ENCODE results near the gene ROBO1. TPM values are rescaled to one million over a fixed set of nuclear protein-coding genes. Genes with fewer than 3 reads are reported as not detected.

ROBO1 gene
- total and polyA plus RNA-seq, 4 donors, result 1.0 to 30.3 (median 3.9) TPM

DNA sequence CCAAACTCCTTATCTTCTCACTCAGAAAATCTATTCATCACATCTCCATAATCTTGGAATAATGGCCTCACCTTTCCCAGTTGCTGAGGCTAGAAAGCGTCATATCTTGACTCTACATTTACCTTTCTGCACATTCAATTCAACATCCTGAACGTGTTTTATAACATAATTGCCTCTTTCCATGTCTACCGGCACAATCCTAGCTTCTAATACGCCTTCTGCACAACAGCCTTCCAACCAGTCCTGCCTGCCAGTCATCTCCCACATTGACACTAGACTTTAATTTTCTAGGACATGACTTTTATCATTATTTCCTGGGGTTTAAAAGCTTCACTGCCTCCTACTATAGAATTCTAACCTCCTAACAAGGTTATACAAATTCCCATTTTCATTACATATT lies 906.6 kb downstream of the ROBO1 start (continued):
- no peak for TF ChIP-seq ATF3 (IDR thresholded peaks at IDR 0.05)
- no peak for TF ChIP-seq FOXA2 (IDR thresholded peaks at IDR 0.05)

DNA sequence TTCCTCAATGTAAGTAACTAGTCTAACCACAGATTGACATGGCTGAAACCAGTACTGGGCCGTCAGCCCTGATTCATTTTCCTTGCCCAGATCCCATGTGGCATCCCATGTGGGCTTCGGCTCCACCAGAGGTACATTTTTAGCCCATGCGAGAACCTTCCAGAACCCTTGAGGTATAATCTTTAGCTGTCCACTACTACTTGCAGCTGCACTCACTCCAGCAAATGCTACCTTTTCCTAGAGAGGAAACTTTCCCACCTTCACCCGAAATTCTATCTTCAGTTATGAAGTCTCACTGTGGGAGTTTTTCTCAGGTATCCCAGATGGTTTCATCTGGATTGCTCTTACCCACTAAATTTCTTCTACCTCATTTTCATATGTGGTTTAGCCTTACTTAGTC lies 907.2 kb downstream of the ROBO1 start:
- Histone ChIP-seq H3K4me1 (ENCODE audit: control insufficient read depth in 4 of 4, insufficient read depth in 4 of 4, low read length in 3 of 4) (peaks cover 0 to 3% (median 0%) of the 10 kb centered on the region in 4 donors), H3K27me3 (ENCODE audit: control insufficient read depth in 4 of 4, insufficient read depth in 4 of 4, low read length in 3 of 4) (no peaks in the 10 kb centered on the region), H3K9me3 (ENCODE audit: control insufficient read depth in 4 of 4, low read length in 3 of 4) (no peaks in the 10 kb centered on the region), H3K4me3 (ENCODE audit: low read depth in 1 of 3, low read length in 3 of 3) (no peak overlapping the region), H3K9ac (ENCODE audit: low read depth in 1 of 2, low read length in 2 of 2) (no peak overlapping the region), H3K36me3 (ENCODE audit: control insufficient read depth in 4 of 4, insufficient read depth in 3 of 4, low read depth in 1 of 4, low read length in 3 of 4) (no peaks in the 10 kb centered on the region), H3K27ac (ENCODE audit: low read depth in 1 of 2, low read length in 2 of 2) (no peak overlapping the region)
- 98% methylated on average over 4 of the region's 4 CpGs for WGBS
- DNase-seq (ENCODE audit: low spot score), result no peak
- TF ChIP-seq GABPA (IDR thresholded peaks at IDR 0.05 in 1 of 2, conservative IDR thresholded peaks at IDR 0.05 in 1 of 2) (no peak), EGR1 (IDR thresholded peaks at IDR 0.05; ENCODE audit: low read depth in 2 of 2) (no peak), FOXA2 (IDR thresholded peaks at IDR 0.05) (no peak), YY1 (IDR thresholded peaks at IDR 0.05) (no peak), RXRA (IDR thresholded peaks at IDR 0.05) (no peak), JUND (IDR thresholded peaks at IDR 0.05) (no peak), HNF4G (IDR thresholded peaks at IDR 0.05) (no peak), TAF1 (conservative IDR thresholded peaks at IDR 0.05) (no peak), REST (IDR thresholded peaks at IDR 0.05) (no peak), RAD21 (IDR thresholded peaks at IDR 0.05) (no peak), SP1 (IDR thresholded peaks at IDR 0.05) (no peak), FOXA1 (IDR thresholded peaks at IDR 0.05) (no peak), CTCF (IDR thresholded peaks at IDR 0.05; ENCODE audit: low read depth, low read length, missing input control) (no peak), ATF3 (IDR thresholded peaks at IDR 0.05) (no peak), HNF4A (conservative IDR thresholded peaks at IDR 0.05) (no peak), NR2F2 (IDR thresholded peaks at IDR 0.05) (no peak)
- TF ChIP-seq, protein P1, sequence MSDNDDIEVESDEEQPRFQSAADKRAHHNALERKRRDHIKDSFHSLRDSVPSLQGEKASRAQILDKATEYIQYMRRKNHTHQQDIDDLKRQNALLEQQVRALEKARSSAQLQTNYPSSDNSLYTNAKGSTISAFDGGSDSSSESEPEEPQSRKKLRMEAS (IDR thresholded peaks at IDR 0.05), result no peak
- TF ChIP-seq, protein P2, sequence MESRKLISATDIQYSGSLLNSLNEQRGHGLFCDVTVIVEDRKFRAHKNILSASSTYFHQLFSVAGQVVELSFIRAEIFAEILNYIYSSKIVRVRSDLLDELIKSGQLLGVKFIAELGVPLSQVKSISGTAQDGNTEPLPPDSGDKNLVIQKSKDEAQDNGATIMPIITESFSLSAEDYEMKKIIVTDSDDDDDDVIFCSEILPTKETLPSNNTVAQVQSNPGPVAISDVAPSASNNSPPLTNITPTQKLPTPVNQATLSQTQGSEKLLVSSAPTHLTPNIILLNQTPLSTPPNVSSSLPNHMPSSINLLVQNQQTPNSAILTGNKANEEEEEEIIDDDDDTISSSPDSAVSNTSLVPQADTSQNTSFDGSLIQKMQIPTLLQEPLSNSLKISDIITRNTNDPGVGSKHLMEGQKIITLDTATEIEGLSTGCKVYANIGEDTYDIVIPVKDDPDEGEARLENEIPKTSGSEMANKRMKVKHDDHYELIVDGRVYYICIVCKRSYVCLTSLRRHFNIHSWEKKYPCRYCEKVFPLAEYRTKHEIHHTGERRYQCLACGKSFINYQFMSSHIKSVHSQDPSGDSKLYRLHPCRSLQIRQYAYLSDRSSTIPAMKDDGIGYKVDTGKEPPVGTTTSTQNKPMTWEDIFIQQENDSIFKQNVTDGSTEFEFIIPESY (IDR thresholded peaks at IDR 0.05), result no peak
